Erythroblast (primary cell): ENCODE results near the gene LANCL3.
"Not testable (repeated sequence)": the region's sequence is repeated elsewhere in the genome, so short reads cannot be mapped to it uniquely, and the experiment has no call there.

ENCODE experiments used
- GATA1 ChIP-seq: IDR thresholded peaks from 2 replicates; pipeline ENCODE4 v1.6.1; 2011; ENCODE audit warnings: low read depth, mild to moderate bottlenecking, control low read depth, low read length, moderate library complexity
- POLR2A ChIP-seq: IDR thresholded peaks from 2 replicates; pipeline ENCODE4 v1.6.1; 2011; ENCODE audit warnings: mild to moderate bottlenecking, low read length

DNA sequence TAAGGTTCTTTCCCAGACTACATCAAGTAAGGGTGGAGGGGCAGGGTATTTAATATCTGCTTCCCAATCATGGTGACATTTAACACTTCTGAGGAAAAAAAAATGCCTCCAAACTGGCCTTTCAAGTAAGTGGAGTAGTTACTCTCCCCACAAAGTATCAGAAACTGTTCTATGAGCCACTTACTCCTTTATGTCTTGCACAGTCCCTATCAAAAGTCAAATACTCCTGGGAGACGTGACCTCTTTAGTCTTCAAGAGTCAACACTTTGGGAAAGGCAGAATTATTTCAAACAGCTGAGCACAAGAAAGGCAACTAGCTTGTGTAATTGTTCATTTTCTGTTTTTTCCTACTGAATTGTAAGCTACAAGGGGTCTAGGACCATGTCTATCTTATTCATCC is 1.1 kb upstream of the LANCL3 start:
- not testable (repeated sequence) for TF ChIP-seq POLR2A, GATA1
